Measurements from ENCODE around the gene EPB41L4B. TPM values are rescaled to one million over a fixed set of nuclear protein-coding genes. Genes with fewer than 3 reads are reported as not detected.
"Not testable (repeated sequence)": the region's sequence is repeated elsewhere in the genome, so short reads cannot be mapped to it uniquely, and the experiment has no call there.

EPB41L4B gene
- total RNA-seq, 1 experiment from 2014 or later = 4.6 TPM

DNA sequence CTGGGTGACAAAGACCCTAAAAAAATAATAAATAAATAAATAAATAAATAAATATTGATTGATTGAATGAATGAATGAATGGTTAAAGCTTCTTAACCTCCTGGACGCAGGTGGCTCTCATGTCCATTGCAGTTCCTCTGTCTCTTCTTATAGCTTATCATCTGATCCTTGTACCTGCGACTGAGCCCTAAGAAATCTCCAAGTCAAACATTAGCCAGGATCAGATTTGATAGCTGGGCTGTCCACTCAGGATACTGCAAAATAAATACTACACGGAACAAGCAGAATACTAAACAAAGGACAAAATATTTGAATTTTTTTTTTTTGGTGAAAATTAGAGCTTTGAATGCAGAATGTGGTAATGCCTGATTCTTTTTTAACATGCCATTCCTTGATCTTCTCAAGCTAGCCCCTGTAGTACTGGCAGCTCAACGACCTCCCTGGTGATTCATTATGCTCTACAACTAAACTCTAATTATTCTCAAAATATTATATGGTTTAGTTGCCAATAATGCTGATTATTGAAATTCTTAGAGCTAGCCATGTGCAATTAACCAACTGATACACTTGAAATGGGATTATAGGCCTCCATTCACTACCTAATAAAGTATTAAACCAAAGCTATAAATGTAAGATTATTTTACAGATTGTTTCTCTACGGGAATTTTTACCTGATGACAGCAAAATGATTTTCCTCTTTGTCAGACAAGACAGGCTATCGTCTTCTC lies 191.2 kb downstream of the EPB41L4B start:
- no peaks in the 10 kb centered on the region for H3K27me3 Mint-ChIP-seq (ENCODE audit: unreplicated experiment)
- intact Hi-C loops (cut with micrococcal nuclease; ENCODE audit: unreplicated experiment) = no loop called here
- no peaks in the 10 kb centered on the region for H3K9me3 Mint-ChIP-seq (ENCODE audit: low read depth, unreplicated experiment)
- no peaks in the 10 kb centered on the region for H3K4me1 Mint-ChIP-seq (ENCODE audit: low read depth, unreplicated experiment)
- TF ChIP-seq CTCF (IDR thresholded peaks at IDR 0.05; ENCODE audit: unreplicated experiment) = no peak
- CTCF ChIA-PET = interaction anchor here (0.6 kb wide), 1 partner anchor 161 kb away, joined by 7 read pairs; no protein-coding TSS in a partner anchor
- H3K27ac Mint-ChIP-seq (ENCODE audit: unreplicated experiment) = no peak overlapping the region
- no peak overlapping the region for H3K4me3 Mint-ChIP-seq (ENCODE audit: low read depth, unreplicated experiment)
- no TSS peak for BruUV-seq (replicated peaks)
- no peak for DNase-seq
- no peaks in the 10 kb centered on the region for H3K36me3 Mint-ChIP-seq (ENCODE audit: insufficient read depth, unreplicated experiment)

DNA sequence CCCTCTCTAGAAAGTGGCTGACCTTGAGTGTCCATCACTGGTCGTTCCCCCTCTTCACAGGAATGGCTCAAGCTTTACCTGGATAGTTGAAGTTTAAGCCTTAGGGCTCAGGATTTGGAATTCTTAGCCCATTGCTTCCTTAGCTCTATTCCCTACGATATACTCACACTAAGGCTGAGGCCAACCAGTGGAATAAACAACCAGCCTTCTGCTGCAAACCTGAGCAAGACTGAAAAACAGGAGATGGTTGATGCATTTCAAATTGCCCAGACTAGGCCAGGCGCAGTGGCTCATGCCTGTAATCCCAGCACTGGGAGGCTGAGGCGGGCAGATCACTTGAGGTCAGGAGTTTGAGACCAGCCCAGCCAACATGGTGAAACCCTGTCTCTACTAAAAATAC lies 194.2 kb downstream of the EPB41L4B start:
- H3K9me3 Mint-ChIP-seq (ENCODE audit: low read depth, unreplicated experiment); H3K27ac Mint-ChIP-seq (ENCODE audit: unreplicated experiment); intact Hi-C loops (cut with micrococcal nuclease; ENCODE audit: unreplicated experiment); CTCF ChIA-PET; H3K27me3 Mint-ChIP-seq (ENCODE audit: unreplicated experiment); H3K4me3 Mint-ChIP-seq (ENCODE audit: low read depth, unreplicated experiment); H3K4me1 Mint-ChIP-seq (ENCODE audit: low read depth, unreplicated experiment); BruUV-seq (replicated peaks); H3K36me3 Mint-ChIP-seq (ENCODE audit: insufficient read depth, unreplicated experiment); DNase-seq: not testable (repeated sequence)

- H3K27me3 Mint-ChIP-seq (ENCODE audit: unreplicated experiment) = no peaks in the 10 kb centered on the region
- no peak for TF ChIP-seq CTCF (IDR thresholded peaks at IDR 0.05; ENCODE audit: unreplicated experiment)
- CTCF ChIA-PET = no interaction called here
- H3K36me3 Mint-ChIP-seq (ENCODE audit: insufficient read depth, unreplicated experiment) = peaks cover 9% of the 10 kb centered on the region
- DNase-seq = no peak
- no TSS peak for BruUV-seq (replicated peaks)
- H3K27ac Mint-ChIP-seq (ENCODE audit: unreplicated experiment) = no peak overlapping the region
- no peaks in the 10 kb centered on the region for H3K4me1 Mint-ChIP-seq (ENCODE audit: low read depth, unreplicated experiment)
- no peak overlapping the region for H3K4me3 Mint-ChIP-seq (ENCODE audit: low read depth, unreplicated experiment)
- intact Hi-C loops (cut with micrococcal nuclease; ENCODE audit: unreplicated experiment) = no loop called here
- H3K9me3 Mint-ChIP-seq (ENCODE audit: low read depth, unreplicated experiment) = no peaks in the 10 kb centered on the region
Measured at GRCh38 chr9:109124121-109124520, 196.7 kb downstream of the EPB41L4B start.

GRCh38 chr9:109122726-109123621 lies 197.9 kb downstream of the EPB41L4B start:
- intact Hi-C loops (cut with micrococcal nuclease; ENCODE audit: unreplicated experiment) = no loop called here
- Mint-ChIP-seq H3K27ac (ENCODE audit: unreplicated experiment) (no peak overlapping the region), H3K36me3 (ENCODE audit: insufficient read depth, unreplicated experiment) (peaks cover 19% of the 10 kb centered on the region)

More at GRCh38 chr9:109122726-109123621, 197.9 kb downstream of the EPB41L4B start:
- H3K4me3 Mint-ChIP-seq (ENCODE audit: low read depth, unreplicated experiment) = no peak overlapping the region
- H3K27me3 Mint-ChIP-seq (ENCODE audit: unreplicated experiment) = no peaks in the 10 kb centered on the region
- no peaks in the 10 kb centered on the region for H3K4me1 Mint-ChIP-seq (ENCODE audit: low read depth, unreplicated experiment)
- CTCF ChIA-PET = no interaction called here
- no TSS peak for BruUV-seq (replicated peaks)
- TF ChIP-seq CTCF (IDR thresholded peaks at IDR 0.05; ENCODE audit: unreplicated experiment) = no peak
- no peak for DNase-seq
- H3K9me3 Mint-ChIP-seq (ENCODE audit: low read depth, unreplicated experiment) = no peaks in the 10 kb centered on the region

Other genes with a start within 250 kb of the EPB41L4B start
- 52.2 and 54.0 TPM in 2 replicates for gene TMEM245, start 201.1 kb downstream of the EPB41L4B start, total RNA-seq (2022)
- not detected in 2 replicates for gene FRRS1L, start 153.8 kb downstream of the EPB41L4B start, total RNA-seq (2022)
- 25.0 and 28.3 TPM in 2 replicates for gene PTPN3, start 177.2 kb upstream of the EPB41L4B start, total RNA-seq (2022)